Prostate gland (tissue), 1 donor: ENCODE measurements around the gene NID1.

ENCODE experiments used
- POLR2A ChIP-seq: fragments of 450-650 bp; IDR thresholded peaks from one replicate; pipeline ENCODE4 v1.6.1; 2016; ENCODE audit warnings: antibody characterized with exemption, mild to moderate bottlenecking
- POLR2AphosphoS5 ChIP-seq: sonication (generic); formaldehyde crosslinking; IDR thresholded peaks from one replicate; pipeline ENCODE4 v1.6.1; 2017; ENCODE audit warnings: antibody characterized with exemption

DNA sequence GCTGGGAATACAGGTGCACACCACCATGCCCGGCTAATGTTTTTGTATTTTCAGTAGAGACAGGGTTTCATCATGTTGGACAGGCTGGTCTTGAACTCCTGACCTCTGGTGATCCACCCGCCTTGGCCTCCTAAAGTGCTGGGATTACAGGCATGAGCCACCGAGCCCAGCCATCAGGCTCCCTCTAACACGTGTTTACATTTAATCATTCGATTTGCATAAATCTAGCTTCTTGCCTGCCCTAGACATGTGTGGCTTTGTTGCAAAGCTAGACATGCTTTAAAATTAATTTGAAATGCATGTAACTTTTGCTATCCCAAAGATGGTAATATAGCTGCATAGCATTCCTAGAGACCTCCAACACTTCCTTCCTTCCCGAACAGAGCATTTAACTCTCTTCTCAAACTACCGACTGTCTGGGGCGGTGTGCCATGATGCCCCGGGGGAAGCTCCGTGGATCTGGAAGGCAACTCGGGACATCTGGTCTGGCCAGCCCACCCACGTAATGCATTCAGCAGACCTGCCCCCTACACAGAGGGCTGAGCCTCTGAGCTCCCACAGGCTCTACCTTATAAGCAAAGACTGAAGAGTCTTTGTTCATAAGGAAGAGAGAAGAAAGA, 34.6 kb upstream of the NID1 start:
- no peak for TF ChIP-seq POLR2A
- TF ChIP-seq POLR2AphosphoS5, result no peak
